Duodenal mucosa (tissue), 2 donors: Measurements from ENCODE around the gene RRP1.

ENCODE experiments used
- H3K27ac ChIP-seq: one replicate; pipeline ENCODE4 v1.7.0; 2013; ENCODE audit warnings: low read depth, low read length
- H3K27me3 ChIP-seq, 2 donors: one replicate each; pipeline ENCODE4 v1.7.0; 2013; ENCODE audit warnings: low read length in 2 of 2, control low read depth in 1 of 2; ENCODE audit not compliant: insufficient read depth in 2 of 2, control insufficient read depth in 1 of 2
- H3K36me3 ChIP-seq, 2 donors: one replicate each; pipeline ENCODE4 v1.7.0; 2013; ENCODE audit warnings: low read length in 2 of 2, control low read depth in 1 of 2; ENCODE audit not compliant: insufficient read depth in 2 of 2, control insufficient read depth in 1 of 2
- H3K4me1 ChIP-seq, 2 donors: one replicate each; pipeline ENCODE4 v1.7.0; 2013; ENCODE audit warnings: low read length in 2 of 2, control low read depth in 1 of 2; ENCODE audit not compliant: insufficient read depth in 2 of 2, control insufficient read depth in 1 of 2
- H3K4me3 ChIP-seq, 2 donors: one replicate each; pipeline ENCODE4 v1.7.0; 2013; ENCODE audit warnings: low read length in 2 of 2, low read depth in 1 of 2
- H3K9ac ChIP-seq, 2 donors: one replicate each; pipeline ENCODE4 v1.7.0; 2013; ENCODE audit warnings: low read length in 2 of 2, low read depth in 1 of 2
- H3K9me3 ChIP-seq, 2 donors: one replicate each; pipeline ENCODE4 v1.7.0; 2013; ENCODE audit warnings: low read length in 2 of 2, control low read depth in 1 of 2; ENCODE audit not compliant: control insufficient read depth in 1 of 2

RRP1 gene

GRCh38 chr21:43767984-43768867, 21.2 kb upstream of the RRP1 start:
- Histone ChIP-seq H3K27me3 (no peaks in the 10 kb centered on the region), H3K9me3 (no peaks in the 10 kb centered on the region), H3K27ac (no peak overlapping the region), H3K36me3 (peaks cover 2 to 5% of the 10 kb centered on the region in 2 donors), H3K9ac (peak overlapping the region; percentile 25), H3K4me3 (no peak overlapping the region), H3K4me1 (peaks cover 15 to 19% of the 10 kb centered on the region in 2 donors)

DNA sequence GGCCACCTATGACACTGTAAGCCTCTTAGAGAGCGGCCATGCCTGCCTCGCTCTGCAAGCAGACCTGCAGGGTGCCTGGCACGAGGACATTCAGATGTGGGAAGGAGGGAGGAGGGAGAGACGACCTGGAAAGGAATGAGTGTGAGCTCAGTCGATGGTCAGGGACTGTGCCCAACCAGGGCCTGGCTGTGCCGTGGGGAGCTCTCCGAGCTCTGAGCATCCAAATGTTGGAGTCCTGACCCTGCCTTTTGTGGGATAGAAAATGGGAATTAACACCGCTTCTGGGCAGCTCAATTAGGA, 20.6 kb upstream of the RRP1 start:
- Histone ChIP-seq H3K9ac (no peak overlapping the region), H3K36me3 (peaks cover 7 to 9% of the 10 kb centered on the region in 2 donors), H3K27ac (no peak overlapping the region), H3K4me3 (no peak overlapping the region), H3K9me3 (no peaks in the 10 kb centered on the region), H3K27me3 (no peaks in the 10 kb centered on the region), H3K4me1 (peaks cover 15 to 19% of the 10 kb centered on the region in 2 donors)

DNA sequence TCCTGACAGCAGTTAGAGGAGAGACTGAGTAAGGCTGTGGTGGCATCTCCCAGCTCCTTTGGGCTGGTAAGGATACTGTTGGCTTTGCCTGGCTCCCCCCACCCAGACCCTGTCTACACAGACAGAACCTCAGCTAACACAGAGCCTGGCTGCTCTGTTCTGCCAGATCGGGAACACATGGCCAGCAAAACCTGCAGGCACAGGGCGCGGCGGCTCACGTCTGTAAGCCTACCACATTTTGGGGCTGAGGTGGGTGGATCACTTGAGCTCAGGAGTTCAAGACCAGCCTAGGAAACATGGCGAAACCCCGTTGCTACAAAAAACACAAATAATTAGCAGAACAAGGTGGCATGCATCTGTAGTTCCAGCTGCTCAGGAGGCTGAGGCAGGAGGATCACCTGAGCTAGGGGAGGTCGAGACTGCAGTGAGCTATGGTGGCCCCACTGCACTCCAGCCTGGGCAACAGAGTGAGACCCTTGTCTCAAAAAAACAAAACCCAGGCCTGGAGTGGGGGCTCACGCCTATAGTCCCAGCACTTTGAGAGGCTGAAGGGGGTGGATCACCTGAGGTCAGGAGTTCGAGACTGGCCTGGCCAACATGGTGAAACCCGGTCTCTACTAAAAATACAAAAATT, 19.9 kb upstream of the RRP1 start:
- Histone ChIP-seq H3K27me3 (no peaks in the 10 kb centered on the region), H3K9ac (no peak overlapping the region), H3K9me3 (no peaks in the 10 kb centered on the region), H3K4me3 (no peak overlapping the region), H3K27ac (no peak overlapping the region), H3K4me1 (peaks cover 15 to 23% of the 10 kb centered on the region in 2 donors), H3K36me3 (peaks cover 7 to 15% of the 10 kb centered on the region in 2 donors)

- Histone ChIP-seq H3K36me3 (peaks cover 7 to 15% of the 10 kb centered on the region in 2 donors), H3K9me3 (no peaks in the 10 kb centered on the region), H3K4me1 (peaks cover 19 to 30% of the 10 kb centered on the region in 2 donors), H3K27me3 (no peaks in the 10 kb centered on the region), H3K4me3 (no peak overlapping the region), H3K9ac (no peak overlapping the region), H3K27ac (no peak overlapping the region)
These were observed 19.2 kb upstream of the RRP1 start for GRCh38 chr21:43770066-43770655.

DNA sequence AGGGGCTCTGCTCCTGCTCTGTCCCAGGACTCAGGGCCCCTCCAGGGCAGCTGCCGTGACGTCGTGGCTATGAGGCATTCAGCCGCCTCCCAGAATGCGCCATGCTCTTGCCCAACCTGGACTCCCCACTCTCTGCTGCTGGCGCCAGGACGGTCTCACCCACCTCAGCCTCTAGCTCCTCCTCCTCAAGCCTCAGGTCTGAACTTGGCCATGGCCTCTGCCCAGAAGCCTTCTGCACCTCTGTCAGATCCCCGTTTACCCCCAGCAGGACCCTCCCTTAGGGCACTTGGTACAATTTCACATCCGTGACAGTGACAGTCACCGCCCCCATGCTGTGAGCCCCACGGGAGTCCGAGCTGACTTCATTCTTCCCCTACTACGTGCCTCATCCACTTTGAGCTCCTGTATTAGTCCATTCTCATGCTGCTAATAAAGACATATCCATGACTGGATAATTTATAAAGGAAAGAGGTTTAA, 18.1 kb upstream of the RRP1 start:
- H3K27me3 ChIP-seq: no peaks in the 10 kb centered on the region
- no peaks in the 10 kb centered on the region for H3K9me3 ChIP-seq
- peaks cover 22 to 34% of the 10 kb centered on the region in 2 donors for H3K4me1 ChIP-seq
- H3K36me3 ChIP-seq: peaks cover 7 to 15% of the 10 kb centered on the region in 2 donors
- H3K9ac ChIP-seq: no peak overlapping the region
- H3K4me3 ChIP-seq: no peak overlapping the region
- no peak overlapping the region for H3K27ac ChIP-seq

DNA sequence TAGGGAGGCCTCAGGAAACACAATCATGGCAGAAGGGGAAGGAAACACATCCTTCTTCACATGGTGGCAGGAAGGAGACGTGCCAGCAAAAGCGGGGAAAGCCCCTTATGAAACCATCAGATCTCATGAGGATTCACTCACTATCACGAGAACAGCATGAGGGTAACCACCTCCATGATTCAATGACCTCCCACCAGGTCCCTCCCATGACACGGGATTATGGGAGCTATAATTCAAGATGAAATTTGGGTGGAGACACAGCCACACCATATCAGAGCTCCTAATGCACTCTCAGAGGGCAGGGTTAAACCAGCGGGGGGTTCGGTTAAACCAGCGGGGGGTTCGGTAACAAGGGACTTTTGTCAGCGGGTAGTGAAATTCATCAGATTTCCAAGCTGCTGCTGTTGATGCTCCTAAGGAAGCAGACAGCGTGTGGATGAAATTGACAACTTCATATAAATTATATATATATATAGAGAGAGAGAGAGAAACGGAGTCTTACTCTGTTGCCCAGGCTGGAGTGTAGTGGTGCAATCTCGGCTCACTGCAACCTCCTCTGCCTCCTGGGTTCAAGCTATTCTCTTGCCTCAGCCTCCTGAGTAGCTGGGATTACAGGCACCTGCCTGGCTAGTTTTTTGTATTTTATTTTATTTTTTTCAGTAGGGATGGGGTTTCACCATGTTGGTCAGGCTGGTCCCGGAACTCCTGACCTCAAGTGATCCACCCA, 17.5 kb upstream of the RRP1 start:
- no peaks in the 10 kb centered on the region for H3K9me3 ChIP-seq
- peaks cover 7 to 15% of the 10 kb centered on the region in 2 donors for H3K36me3 ChIP-seq
- H3K9ac ChIP-seq: no peak overlapping the region
- H3K27ac ChIP-seq: no peak overlapping the region
- no peaks in the 10 kb centered on the region for H3K27me3 ChIP-seq
- H3K4me1 ChIP-seq: peaks cover 22 to 33% of the 10 kb centered on the region in 2 donors
- no peak overlapping the region for H3K4me3 ChIP-seq

GRCh38 chr21:43772425-43772821, 17.0 kb upstream of the RRP1 start:
- Histone ChIP-seq H3K27me3 (no peaks in the 10 kb centered on the region), H3K36me3 (peaks cover 7 to 15% of the 10 kb centered on the region in 2 donors), H3K4me1 (peaks cover 19 to 27% of the 10 kb centered on the region in 2 donors), H3K27ac (no peak overlapping the region), H3K9ac (no peak overlapping the region), H3K4me3 (no peak overlapping the region), H3K9me3 (no peaks in the 10 kb centered on the region)

DNA sequence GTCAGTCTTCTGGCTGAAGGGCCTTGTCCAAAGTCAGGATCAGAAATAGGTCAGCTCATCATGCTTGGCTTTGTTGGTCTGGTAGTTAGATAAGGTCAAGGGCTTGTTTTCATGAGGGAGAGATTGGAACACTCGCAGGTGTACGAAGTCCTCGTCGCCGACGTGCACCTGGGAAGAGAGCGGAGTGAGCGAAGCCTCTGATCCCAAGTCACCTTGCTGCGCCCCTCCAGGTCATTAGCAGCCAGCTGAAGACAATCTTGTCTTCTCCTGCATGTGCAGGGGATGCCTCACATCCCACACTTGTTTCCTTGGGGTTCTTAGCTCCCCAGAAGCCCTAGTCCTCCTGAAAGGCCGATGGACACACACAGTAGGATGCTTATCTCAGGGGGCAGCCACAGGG, 15.2 kb upstream of the RRP1 start:
- H3K9ac ChIP-seq: no peak overlapping the region
- H3K9me3 ChIP-seq: no peaks in the 10 kb centered on the region
- H3K36me3 ChIP-seq: peaks cover 7 to 15% of the 10 kb centered on the region in 2 donors
- H3K4me1 ChIP-seq: peaks cover 7 to 20% of the 10 kb centered on the region in 2 donors
- no peak overlapping the region for H3K27ac ChIP-seq
- no peak overlapping the region for H3K4me3 ChIP-seq
- no peaks in the 10 kb centered on the region for H3K27me3 ChIP-seq

- H3K36me3 ChIP-seq: peaks cover 7 to 15% of the 10 kb centered on the region in 2 donors
- peak overlapping the region; percentile 65 to 75 for H3K9ac ChIP-seq
- H3K27me3 ChIP-seq: no peaks in the 10 kb centered on the region
- peak overlapping the region; percentile 81 to 86 for H3K4me3 ChIP-seq
- H3K9me3 ChIP-seq: no peaks in the 10 kb centered on the region
- H3K27ac ChIP-seq: no peak overlapping the region
- peaks cover 7 to 20% of the 10 kb centered on the region in 2 donors for H3K4me1 ChIP-seq
These were observed 14.2 kb upstream of the RRP1 start for GRCh38 chr21:43775190-43775589.
